HS-5 (cell line): ENCODE results near the gene SYCN.

Experiments
- DNase-seq: peaks from one replicate; pipeline ENCODE4 v3.0.0-alpha.2; 2012; ENCODE audit warnings: low read depth

SYCN gene

DNA sequence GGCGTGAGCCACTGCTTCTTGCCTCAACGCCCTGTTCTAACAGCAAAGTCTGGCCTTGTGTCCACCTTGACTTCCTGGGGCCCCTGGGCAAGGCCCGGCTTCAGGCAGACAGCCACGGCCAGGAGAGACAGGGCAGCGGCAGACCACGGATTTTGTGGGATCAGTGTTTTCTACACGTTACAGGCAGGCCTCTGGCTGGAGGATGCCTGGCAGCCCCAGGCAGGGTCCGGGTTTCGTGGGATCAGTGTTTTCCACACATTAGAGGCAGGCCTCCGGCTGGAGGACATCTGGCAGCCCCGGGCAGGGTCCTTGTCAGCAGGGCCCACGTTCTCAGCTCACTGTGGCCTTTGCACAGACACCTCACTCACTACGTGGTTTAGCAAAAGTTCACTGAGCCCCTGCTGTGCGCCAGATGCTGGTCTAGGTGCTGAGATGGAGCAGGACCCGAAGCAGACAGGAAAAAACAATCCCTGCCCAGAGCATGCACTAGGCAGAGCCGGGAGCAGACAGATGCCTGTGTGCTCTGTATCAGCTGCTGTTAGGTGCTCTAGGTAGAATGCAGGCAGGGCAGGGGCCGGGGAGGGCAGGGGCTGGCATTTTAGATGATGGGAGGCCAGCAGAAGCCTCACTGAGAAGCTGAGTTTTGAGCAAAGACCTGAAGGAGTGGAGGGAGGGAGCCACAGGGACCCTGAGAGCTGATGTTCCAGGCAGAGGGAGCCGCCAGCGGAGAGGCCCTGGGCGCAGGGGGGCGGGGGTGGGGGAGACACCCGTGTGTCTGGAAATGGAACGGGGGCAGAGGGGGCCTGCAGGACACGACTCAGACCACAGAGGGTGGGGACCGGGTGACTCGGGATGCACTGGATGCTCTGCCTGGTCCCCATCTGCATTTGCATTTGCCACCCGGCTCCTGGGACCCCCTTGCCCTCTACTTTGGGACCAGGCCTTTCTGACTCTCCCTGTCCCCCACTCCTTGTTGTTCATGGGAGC, 32.3 kb downstream of the SYCN start:
- DNase-seq: no peak

- DNase-seq: no peak
These were observed 33.5 kb downstream of the SYCN start for GRCh38 chr19:39170386-39171231.

DNA sequence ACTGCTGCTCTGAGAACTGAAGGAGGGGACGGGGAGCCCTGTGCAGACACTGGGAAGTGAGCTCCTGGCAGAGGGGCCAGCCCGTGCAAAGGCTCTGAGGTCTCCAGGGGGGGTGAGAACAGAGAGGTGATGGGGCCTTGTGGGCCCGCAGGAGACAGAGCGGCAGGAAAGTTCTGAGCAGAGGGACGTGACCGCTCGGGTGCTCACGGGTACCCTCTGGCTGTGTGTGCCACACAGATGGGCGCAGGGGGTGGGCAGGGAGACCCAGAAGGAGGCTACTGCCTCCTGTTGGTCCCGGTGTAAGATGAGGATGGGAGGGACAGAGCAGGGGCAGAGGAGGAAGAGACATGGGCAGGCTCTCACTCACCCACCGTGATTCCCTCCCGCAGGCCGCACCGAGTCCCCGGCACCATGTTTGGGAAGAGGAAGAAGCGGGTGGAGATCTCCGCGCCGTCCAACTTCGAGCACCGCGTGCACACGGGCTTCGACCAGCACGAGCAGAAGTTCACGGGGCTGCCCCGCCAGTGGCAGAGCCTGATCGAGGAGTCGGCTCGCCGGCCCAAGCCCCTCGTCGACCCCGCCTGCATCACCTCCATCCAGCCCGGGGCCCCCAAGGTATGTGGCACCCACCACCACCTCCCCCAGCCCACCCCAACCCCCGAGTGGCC, 34.8 kb downstream of the SYCN start:
- no peak for DNase-seq

GRCh38 chr19:39168258-39169142, 35.6 kb downstream of the SYCN start:
- DNase-seq: no peak

GRCh38 chr19:39167461-39168257, 36.4 kb downstream of the SYCN start:
- no peak for DNase-seq

GRCh38 chr19:39166571-39167391, 37.3 kb downstream of the SYCN start:
- no peak for DNase-seq

DNA sequence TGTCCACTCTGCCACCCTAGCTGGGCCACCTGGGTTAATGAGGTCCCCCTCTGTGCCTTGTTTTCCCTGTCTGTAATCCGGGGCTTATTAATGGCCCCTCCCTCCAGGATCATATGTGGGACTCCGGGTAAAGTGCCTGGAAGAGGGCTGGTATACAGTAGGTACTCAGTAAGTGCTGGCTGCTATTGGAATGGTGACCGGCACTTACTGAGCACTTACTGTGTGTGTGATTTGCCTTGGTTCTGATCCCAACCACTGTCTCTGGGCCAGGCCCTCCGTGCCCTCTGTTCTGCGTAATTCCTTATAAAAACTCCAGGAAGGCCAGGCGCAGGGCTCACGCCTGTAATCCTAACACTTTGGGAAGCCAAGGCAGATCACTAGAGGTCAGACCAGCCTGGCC, 38.2 kb downstream of the SYCN start:
- DNase-seq: no peak

GRCh38 chr19:39164289-39164688, 39.8 kb downstream of the SYCN start:
- no peak for DNase-seq

DNA sequence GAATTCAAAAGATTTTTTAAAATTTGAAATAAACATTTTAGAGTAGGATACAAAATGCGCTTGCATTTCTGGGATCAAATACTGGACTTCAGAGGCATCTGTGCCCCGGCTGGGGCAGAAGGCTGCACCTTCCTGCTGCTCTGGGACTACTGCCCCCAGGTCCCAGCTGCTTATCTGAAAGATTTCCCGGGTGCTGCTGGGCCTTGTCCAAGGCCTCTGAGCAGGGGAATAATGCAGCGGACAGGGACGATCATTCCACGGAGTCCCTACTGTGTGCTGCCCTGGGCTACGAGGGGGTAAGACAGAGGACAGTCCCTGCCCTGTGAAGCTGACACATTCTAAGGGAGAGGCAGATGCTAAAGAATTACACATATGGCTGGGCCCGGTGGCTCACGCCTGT, 40.4 kb downstream of the SYCN start:
- DNase-seq: no peak

DNA sequence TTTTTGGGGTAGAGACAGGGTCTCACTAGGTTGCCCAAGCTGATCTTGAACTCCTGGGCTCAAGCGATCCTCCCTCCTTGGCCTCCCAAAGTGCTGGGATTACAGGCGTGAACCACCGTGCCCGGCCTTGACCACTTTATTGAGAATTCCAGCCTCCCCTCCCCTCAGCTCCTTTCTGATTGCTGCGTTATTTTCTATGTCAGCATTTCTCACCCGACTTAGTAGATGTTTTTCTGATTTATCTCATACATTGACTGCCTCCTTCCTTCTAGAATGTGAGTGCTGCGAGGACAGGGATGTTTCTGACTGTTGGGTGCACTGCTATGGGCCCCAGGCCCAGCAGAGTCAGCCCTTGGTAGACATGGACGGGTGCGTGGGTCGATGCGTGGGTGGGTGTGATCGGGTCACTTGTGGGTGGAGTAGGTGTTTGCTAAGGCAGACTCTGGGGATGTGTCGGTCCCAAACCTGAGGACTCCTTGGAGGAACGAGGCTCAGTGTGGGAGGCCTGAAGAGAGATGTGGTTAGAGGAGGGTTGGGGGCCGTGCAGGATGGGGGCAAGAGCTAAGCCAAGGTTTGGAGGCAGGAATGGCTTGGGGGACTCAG, 41.5 kb downstream of the SYCN start:
- no peak for DNase-seq

DNA sequence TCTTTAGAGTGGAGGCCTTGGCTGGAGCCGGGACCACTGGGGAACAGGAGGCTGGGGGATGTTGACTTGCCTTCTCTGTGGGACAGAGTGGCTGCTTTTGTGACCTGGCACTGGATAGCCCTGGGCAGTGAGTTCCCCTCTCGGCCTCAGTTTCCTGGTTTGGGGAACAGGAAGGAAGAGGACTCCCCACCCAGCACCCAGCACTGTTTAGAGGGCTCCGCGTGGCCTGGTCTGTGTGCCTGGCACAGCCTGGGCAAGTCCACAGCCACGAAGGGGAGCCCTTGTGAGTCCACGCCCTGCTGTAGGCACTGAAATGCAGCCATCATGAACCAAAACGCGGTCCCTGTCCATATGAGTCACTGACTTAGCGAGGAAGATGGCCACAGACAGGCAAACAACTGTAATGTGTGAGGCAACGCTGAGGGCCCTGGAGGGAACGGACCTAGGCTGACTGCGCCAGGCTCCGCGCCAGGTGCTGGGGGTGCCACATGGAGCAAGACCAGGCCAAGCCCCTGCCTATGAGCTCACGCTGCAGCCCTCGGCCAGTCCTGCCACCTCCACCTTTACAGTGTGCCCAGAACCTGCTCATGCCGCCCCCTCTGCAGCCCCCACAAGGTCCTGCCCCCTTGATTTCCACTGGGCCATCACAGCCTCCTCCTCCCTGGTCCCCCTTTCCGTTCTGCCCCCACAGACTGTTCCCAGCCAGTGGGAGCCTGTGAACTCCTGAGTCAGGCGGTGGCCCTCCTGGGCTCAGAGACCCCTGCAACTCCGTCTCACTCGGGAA, 43.0 kb downstream of the SYCN start:
- DNase-seq: no peak

DNA sequence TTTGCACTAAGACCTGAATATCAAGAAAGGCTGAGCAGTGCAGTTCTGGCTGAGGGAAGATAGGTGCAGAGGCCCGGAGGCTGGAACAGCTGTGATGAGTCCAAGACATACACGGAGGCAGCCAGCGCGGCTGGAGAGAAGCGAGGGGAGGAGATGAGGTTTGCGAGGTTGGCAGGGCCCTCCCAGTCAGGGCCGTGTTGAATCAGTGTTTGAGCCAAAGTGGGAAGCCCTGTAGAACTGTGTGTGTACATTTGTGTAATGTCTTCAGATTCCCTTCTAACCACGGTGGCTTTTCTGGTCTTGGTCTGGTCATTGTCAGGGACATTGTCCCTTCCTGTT, 43.6 kb downstream of the SYCN start:
- DNase-seq: no peak

DNA sequence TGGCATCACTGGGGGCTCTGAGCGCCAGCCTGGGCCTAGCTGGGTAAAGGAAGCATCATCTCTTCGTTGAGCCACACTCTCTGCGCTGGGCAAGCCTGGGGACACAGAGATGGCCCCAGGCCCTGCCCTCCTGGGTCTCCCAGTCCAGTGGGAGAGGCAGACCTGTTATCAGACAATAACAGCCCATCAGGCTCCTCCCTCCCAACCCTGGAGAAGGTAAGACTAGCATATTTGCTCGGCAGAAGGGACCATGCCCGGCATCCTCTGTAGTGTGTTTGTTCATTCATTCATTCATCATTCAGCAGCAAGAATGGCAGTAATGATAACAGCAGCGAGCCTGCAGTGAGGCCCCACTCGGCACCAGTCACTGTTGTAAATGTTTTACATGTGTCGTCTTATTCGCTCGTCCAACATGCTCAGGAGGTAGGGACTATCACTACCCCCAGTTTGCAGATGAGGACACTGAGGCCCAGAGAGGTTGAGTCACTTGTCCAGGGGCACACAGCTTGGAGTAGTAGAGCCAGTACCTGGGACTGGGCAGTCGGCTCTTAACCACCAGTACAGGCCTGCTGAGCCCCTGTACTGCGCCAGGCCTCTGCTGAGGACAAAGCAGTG, 45.3 kb downstream of the SYCN start:
- no peak for DNase-seq

DNA sequence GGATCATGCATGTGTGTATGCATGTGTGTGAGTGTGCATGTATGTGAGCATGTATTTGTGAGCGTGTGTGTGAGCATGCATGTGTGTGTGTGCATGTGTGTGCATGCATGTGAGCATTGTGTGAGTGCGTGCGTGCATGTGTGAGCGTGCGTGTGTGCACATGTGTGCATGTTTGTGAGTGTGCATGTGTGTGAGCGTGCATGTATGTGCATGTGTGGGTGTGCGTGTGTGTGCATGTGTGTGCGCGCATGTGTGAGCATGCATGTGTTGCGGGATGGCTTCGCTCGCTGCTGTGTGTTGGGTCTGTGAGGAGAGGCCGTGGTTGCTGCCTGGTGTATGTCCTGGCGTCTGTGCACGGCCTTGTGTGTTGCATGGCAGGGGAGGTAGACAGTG, 46.1 kb downstream of the SYCN start:
- no peak for DNase-seq

DNA sequence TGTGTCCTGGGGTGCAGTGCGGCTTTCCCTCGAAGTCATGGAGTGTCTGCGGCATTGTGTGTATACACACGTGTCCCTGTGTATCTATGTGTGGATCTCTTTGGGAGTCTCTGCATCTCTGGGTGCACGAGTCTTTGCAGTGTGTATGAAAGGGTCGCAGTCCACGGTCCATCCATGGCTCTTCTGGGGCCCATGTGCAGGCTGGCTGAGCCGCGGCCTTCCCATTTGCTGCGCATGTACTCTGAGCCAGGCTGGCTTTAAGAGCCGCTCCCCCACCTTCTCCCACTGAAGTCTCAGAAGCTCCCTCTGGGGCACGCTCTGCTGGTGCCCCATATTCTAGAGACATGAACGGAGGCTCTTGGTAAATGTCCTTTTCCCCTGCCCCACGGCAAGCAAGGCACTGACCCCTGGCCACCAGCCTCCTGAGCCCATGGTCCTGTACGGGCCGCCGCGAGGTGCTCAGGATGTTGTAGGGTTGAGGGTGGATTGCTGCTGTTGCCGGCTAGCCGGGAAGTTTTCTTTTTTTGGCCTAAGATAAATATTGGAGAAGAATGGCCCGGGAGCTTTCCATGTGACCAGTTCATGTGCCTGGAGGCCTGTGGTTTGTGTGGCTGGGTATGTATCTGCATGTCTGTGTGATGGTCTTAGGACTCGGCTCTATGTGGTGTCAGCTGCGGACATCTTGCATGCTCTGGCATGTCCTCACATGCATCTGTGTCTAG, 46.6 kb downstream of the SYCN start:
- no peak for DNase-seq

GRCh38 chr19:39156326-39157230, 47.5 kb downstream of the SYCN start:
- DNase-seq: no peak
